ENCODE results near the gene PARD6A. TPM values are rescaled to one million over a fixed set of nuclear protein-coding genes. Genes with fewer than 3 reads are reported as not detected.

PARD6A gene, protein sequence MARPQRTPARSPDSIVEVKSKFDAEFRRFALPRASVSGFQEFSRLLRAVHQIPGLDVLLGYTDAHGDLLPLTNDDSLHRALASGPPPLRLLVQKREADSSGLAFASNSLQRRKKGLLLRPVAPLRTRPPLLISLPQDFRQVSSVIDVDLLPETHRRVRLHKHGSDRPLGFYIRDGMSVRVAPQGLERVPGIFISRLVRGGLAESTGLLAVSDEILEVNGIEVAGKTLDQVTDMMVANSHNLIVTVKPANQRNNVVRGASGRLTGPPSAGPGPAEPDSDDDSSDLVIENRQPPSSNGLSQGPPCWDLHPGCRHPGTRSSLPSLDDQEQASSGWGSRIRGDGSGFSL
- total RNA-seq: 10.2 and 11.1 TPM in 2 replicates

DNA sequence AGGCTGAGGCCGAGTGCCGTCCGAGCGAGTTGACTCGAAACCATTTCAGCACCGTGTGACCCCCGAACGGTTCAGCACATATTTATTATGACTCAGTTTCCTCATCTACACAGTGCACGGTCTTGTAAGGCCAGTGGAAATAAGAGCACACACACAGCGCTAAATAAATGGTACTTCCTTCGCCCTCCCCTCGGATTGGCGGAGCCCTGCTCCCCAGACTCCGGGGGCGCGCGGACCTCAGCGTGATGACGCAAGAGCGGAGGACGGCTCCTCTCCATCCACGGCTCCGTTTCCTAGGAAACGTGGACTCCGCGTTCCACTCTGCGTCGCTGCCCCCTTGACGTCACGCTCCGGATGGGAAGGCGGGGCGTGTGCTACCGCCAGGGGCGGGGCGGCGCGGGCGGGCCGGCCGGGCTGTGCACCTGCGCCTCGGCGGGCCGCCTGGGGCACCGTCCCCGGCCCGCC, at the start of gene PARD6A:
PARD6A (plus strand) TSS at position 397 of the 465 bp plus-strand sequence. CDS start 79 bp downstream, outside the sequence.
- intact Hi-C loops (cut with micrococcal nuclease): loop anchor here (1.0 to 5.0 kb wide), 13 partner anchors 8 to 577 kb away; partner anchors contain the start of genes ATP6V0D1, CARMIL2, CTCF and ESRP2

- intact Hi-C loops (cut with micrococcal nuclease): no loop called here
Measured at GRCh38 chr16:67613808-67614207, 47.0 kb upstream of the PARD6A start.

DNA sequence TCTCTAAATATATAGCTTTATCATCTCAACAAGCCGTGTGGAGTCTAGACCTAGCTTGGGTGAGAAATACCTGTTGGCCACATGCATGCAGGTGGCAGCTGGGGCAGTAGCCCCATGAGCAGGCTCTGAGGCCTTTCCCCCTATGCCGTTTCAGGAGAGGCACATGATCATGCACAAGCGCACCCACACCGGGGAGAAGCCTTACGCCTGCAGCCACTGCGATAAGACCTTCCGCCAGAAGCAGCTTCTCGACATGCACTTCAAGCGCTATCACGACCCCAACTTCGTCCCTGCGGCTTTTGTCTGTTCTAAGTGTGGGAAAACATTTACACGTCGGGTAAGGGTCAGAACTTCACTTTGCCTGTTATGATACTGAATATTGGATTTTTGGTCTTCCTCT, 32.5 kb upstream of the PARD6A start:
- intact Hi-C loops (cut with micrococcal nuclease): no loop called here

- intact Hi-C loops (cut with micrococcal nuclease): no loop called here
Measured at GRCh38 chr16:67632415-67633172, 28.2 kb upstream of the PARD6A start.

GRCh38 chr16:67636713-67637112, 24.0 kb upstream of the PARD6A start:
- intact Hi-C loops (cut with micrococcal nuclease): no loop called here

- intact Hi-C loops (cut with micrococcal nuclease): no loop called here
Measured at GRCh38 chr16:67637625-67638024, 23.1 kb upstream of the PARD6A start.

DNA sequence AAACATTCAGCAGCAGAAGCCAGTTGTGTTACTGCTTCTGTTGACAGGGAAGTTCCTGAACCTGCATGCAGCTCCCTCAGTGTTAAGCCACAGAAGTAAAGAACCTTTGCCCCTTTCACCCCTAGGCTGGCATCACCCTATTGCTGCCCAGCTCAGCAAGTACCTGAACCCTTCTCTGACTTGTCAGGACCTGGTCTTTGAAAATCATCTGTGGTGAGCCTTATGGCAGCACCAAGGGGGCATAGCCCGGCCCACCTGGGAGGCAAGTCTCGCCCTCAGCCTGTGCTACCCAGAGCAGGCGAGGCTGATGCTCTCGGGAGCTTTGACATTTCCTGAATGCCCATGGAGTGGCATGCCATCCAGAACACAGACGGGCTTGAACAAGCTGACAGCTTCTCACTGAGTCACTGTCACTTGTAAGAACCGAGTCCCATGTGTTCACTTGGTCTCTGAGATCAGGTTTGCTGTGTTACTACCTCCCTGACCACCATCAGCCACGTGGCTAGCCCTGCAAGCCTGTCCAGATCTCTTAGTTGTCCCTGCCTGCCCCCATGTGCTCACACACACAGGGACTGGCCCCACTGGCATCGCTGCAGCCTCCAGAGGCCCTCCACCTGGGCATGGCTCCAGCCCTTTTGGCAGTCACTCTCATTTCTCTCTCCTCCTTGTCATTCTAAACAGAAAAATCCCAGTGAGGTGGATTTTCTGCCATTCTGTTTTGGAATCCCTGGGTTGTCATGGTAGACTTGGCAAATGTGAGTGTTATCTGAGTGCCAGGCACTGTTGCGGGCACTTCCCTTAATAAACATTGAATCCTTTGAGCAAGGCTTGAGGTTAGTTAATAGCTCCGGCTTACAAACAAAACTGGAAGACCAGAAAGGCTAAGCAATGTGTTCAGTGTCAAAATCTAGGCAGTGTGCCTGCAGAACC, 18.7 kb upstream of the PARD6A start:
- intact Hi-C loops (cut with micrococcal nuclease): no loop called here

- intact Hi-C loops (cut with micrococcal nuclease): loop anchor here (1.0 kb wide), 1 partner anchor 150 kb away; no protein-coding TSS in a partner anchor
Measured at GRCh38 chr16:67644038-67644437, 16.7 kb upstream of the PARD6A start.

- intact Hi-C loops (cut with micrococcal nuclease): loop anchor here (1.0 kb wide), 5 partner anchors 15 to 124 kb away; partner anchors contain the start of genes ACD, CTCF and PARD6A
Measured at GRCh38 chr16:67645397-67646121, 15.2 kb upstream of the PARD6A start.

- intact Hi-C loops (cut with micrococcal nuclease): no loop called here
Measured at GRCh38 chr16:67647111-67647651, 13.6 kb upstream of the PARD6A start.

DNA sequence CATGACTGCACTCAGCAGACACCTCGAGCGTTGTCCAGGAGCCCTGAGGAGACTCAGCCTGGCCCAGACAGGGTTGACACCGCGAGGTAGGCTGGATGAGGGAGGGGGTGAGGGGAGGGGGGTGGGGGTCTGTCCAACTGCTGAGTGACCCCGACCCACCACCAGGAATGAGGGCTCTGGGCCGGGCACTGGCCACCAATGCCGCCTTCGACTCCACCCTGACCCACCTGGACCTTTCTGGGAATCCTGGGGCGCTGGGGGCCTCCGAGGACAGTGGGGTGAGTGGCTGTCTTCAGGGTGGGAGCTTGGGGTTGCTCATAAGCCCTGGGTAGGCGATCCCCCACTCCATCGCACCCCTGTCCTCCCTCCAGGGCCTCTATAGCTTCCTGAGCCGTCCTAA, 13.1 kb upstream of the PARD6A start:
- intact Hi-C loops (cut with micrococcal nuclease): no loop called here

GRCh38 chr16:67648088-67648763, 12.5 kb upstream of the PARD6A start:
- intact Hi-C loops (cut with micrococcal nuclease): no loop called here

- intact Hi-C loops (cut with micrococcal nuclease): no loop called here
Measured at GRCh38 chr16:67648764-67649407, 11.9 kb upstream of the PARD6A start.

DNA sequence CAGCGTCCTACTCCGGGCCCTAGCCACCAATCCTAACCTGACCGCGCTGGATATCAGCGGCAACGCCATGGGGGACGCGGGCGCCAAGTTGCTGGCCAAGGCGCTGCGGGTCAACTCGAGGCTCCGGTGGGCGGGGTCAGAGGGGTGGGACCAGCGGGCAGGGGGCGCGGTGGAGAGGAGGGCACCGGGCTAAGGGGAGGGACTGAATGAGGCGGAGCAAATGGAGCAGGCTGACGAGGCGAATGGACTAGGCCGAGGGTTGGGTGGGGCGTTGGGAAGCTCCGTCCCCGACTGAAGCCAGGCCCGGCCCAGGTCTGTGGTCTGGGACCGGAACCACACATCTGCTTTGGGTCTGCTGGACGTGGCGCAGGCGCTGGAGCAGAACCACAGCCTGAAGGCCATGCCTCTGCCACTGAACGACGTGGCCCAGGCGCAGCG, 11.2 kb upstream of the PARD6A start:
- intact Hi-C loops (cut with micrococcal nuclease): no loop called here

GRCh38 chr16:67650023-67650422, 10.7 kb upstream of the PARD6A start:
- intact Hi-C loops (cut with micrococcal nuclease): no loop called here

GRCh38 chr16:67651039-67651438, 9.7 kb upstream of the PARD6A start:
- intact Hi-C loops (cut with micrococcal nuclease): no loop called here

- intact Hi-C loops (cut with micrococcal nuclease): no loop called here
Measured at GRCh38 chr16:67651847-67652246, 8.9 kb upstream of the PARD6A start.

DNA sequence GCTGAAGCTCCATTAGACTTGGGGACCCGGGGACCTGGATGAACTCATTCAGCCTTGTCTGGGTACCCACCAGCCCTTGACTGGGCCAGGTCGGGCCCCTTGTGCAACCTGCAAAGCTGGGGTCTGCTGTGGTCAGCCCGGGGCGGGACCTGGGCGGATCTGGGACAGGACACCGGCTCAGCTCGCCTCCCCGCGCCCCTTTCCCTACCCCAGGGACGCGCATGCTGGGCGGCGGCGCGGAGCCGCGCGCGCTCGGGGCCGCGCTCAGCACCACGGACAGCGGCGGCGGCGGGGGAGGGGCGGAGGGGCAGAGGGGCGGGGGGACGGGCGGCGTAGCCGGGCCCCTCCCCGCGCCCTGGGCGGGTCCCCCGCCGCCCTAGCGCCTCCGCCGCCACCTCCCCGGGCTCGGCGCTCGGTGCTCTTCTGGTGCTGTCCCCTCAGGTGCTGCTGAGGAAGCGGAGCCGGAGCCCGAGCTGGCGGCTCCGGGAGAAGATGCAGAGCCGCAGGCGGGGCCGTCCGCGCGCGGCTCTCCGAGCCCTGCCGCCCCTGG, 8.1 kb upstream of the PARD6A start:
- intact Hi-C loops (cut with micrococcal nuclease): no loop called here

Data from T-helper 1 cell treated with Interleukin-12 subunit alpha and Interleukin-12 subunit beta and Interleukin-4 antibody, amounts not matched to agents 30 ng/mL and 1 ng/mL, for 36 hours (primary cell).